HG02973 (cell line): ENCODE results near the gene PPM1H.
"Not testable (repeated sequence)": the region's sequence is repeated elsewhere in the genome, so short reads cannot be mapped to it uniquely, and the experiment has no call there.

Source experiments
- ATAC-seq: cut with Tn5 transposase; IDR thresholded peaks from one replicate; pipeline ENCODE4 v1.9.1; 2021; ENCODE audit warnings: moderate library complexity; ENCODE audit not compliant: unreplicated experiment

The PPM1H gene

DNA sequence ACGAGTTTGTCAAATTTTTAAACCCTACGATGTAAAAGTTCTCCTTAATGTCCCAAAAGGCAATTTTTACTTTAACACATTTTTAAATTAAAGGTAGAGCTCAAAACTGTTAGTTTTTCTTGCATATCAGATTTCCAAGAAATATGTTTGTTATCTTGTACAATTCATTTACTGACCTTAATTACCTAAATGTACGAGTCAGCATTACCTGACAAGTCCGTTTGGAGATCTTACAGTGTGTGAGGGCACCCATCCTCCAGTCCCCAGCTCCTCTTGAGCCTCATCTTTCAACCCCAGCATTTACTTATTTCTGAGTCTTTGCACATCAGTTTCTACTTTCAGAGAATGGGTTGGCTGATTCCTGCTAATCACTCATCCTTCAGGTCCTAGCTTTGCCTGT lies 23.7 kb downstream of the PPM1H start:
- no peak for ATAC-seq

DNA sequence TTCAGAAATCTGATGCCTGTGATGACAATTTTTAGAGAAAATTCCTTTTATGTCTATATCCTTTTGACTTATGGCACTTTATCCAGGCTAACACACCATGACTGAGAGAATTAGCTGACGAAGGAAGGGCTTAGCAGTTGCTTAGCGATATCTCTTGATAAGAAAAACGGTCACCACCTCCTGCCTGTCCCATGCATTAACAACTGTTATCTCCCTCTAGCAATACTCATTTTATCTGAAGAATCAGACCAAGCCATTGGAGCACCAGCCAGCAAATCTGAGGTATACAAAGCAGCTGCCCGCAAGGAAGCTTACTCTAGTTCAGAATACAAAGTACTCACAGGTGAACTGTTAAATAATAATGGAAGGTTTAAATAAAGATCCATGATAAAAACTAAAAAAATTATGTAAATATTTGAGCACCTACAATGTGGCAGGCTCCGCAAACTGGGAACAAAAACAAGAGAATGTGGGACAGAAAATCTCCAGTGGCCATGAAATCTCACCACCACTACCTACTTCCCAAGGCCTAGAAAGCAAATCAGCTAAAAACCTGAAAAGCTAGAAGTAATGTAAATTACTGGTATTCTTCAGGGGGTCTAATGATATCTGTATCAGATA lies 24.3 kb downstream of the PPM1H start:
- no peak for ATAC-seq

DNA sequence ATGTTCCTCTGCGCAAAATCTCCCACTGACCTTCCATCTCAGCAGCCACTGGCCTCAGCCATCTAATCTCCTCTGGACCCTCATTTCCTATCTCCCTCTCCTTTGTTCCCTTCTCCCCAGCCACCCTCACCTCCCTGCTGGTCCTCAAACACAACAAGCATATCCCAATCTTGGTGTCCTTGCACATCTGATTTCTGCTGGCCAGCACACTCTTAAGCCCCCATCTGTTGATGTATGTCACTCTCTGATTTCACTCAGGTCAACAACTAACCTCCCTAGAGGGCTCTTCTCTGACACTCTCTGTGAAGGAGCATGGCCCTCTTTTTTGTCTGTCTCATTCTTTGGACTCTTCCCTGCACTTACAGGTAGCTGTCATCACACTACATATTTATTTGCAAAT lies 25.6 kb downstream of the PPM1H start:
- no peak for ATAC-seq

DNA sequence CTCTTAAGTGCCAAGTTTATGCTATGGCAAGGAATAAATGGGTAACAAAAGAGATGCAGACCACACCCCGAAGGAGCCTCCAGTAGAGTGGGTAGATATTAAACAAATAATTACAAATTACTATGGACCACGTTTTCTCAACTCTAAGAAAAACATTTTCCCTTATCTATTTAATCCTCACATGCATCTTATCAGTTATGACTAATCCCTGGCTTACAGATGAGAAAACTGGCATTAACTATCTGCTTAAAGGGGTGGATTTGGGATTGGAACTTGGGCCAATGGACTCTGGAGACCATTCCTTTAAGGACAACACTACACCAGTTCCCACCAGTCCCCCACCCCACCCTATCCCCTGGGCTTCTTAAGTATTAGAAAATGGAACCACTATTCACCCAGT lies 26.3 kb downstream of the PPM1H start:
- no peak for ATAC-seq

DNA sequence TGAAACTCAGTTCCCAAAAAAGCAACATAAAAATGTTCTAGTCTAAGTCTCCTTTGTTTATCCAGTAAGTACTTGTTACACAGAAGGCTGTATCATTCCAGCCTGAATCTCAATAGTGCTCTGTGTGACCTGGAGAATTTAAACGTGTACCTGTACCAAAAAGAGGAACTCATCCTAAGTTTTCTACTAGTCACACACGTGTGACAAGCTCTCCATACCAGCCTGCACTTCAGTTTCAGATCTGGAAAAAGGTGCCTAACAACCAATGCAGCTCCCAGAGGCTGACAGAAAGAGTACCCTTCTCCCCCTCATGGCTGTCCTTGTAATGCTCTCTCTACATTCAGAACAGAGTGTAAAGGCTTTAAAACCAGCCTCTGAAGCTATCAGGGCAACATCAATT lies 27.4 kb downstream of the PPM1H start:
- ATAC-seq, result no peak

DNA sequence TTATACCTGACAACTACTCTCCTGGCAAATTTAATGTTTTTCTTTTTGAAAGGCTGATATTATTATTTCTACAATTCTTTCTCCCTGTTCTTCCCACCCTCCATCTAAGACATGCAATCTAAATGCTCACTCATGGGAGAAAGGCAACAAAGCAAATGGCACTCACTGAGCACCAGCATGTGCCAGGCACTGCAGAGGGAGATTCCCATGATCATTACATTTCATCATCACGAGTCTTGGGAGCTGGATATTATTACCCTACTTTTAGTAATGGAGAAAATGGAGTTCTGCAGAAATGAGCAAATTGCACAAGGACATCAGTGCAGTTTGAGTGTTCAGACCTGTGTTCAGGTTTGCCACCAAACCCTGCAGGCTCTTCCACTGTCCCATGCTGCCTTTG lies 27.9 kb downstream of the PPM1H start:
- ATAC-seq, result no peak

DNA sequence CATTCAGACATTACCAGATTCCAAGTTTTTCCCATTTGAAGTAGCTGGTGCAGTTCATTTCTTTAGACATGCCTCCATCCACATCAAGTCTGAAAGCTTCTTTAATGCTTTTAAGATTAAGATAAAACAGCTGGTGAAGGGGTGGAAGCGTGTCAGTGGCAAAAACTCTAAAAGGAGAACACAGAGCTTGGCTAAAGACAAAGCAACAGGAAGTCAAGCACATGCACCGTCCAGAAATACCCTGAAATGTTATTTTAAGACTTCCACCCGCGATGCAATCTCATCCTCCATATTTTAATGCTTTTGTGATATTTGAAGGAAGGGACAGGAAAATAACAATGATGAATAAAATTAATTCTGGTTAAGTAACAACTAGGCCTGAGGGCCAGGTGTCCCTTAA lies 31.8 kb downstream of the PPM1H start:
- no peak for ATAC-seq

DNA sequence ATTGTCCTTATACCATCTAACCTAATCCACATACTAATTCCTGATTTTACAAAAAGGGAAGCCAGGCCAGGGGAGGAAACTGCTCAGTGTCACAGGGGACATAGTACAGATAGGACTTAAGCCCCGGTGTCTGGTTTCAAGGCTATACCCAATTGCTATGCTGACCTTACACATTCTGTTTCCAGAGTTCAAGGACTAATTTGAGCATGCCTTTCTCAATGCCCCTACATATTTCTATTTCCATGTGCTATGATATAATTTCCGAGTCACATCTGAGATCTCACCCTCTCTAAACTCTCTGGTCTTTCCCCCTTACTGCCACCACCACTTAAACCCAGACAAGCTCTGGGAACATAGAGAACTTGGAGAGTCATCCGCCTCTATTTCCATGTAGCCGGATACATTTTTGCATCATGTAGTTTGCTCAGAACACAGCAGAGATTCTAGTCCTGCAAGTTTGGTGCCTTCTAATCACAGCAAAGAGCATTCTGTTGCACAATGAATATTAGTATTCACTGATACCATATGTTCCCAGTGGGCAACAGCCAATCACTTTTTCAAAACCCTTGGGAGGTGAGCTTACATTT lies 34.2 kb downstream of the PPM1H start:
- no peak for ATAC-seq

DNA sequence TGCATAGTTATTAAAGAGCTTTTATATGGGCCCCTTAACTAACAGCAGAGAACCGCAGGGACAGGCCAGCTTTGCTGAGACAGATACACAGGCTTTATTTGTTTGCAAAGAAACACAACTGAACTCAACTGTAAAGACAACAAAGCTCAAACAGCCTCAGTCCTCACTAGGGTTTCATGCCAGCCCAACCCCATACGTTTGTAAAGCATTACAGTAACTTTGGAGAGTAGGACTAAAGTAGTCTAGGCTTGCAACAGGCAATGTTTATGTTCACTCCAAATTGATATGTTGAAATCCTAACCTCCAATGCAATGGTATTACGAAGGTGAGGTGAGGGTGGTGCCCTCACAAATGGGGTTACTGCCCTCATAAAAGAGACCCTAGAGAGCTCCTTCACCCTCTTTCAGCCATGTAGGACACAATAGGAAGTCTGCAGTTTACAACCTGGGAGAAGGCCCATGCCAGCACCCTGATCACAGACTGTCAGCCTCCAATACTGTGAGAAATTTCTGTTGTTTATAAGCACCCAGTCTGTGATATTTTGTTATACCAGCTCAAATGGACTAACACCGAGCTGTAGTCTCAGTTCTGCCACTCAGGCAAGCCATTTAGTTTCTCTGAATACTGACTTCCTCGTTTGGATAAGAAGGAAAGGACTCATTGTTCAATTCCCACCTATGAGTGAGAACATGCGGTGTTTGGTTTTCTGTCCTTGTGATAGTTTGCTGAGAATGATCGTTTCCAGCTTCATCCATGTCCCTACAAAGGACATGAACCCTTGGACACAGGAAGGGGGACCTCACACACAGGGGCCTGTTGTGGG lies 35.2 kb downstream of the PPM1H start:
- ATAC-seq, result no peak

DNA sequence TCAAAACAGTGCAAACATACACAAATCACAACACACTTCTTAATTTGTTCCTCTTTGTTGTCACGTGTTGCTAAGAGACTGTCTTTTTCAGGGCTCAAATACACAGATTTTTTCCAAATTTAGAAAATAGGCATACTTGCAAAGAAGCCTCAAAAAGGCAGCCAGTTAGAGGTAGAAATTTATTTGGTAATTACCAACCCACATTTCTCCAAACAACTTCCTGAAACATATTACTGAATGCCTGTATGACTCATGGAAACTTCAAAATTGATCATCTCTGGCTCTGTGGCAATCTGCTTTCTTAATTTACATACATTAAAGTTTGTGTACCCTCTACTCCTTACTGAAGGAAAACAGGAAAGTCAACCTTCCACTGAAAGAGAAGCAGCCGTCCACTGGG lies 36.4 kb downstream of the PPM1H start:
- no peak for ATAC-seq

DNA sequence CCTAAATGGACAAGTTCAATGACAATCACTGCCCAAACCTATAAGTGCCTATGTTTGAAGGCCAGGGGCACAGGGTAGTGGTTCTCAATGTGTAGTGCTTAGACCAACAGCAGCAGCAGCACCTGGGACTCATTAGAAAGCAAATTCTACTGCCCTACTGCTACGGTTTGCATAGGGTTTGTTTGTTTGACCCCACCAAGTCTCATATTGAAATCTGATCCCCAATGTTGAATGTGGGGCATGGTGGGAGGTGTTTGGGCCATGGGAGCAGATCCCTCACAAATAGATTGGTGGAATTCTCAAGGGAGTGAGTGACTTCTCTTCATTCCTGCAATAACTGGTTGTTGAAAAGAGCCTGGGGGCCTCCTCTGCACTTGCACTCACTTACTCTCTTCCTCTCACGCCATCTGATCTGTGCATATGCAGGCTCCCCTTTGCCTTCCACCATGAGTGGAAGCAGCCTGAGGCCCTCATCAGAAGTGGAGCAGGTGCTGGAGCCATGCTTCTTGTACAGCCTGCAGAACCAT lies 39.5 kb downstream of the PPM1H start:
- no peak for ATAC-seq

DNA sequence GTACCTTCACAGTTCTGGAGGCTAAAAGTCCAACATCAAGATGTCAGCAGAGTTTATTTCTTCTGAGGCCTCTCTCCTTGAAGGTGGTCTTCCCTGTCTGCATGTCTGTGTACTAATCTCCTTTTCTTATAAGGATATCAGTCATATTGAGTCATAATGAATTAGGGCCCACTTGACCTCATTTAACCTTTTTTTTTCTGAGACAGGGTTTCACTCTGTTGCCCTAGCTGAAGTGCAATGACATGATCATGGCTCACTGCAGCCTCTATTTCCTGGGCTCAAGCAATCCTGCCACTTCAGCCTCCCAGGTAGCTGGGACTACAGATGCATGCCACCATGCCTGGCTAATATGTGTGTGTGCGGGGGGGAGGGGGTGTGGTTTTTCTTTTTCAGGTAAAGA lies 41.7 kb downstream of the PPM1H start:
- no peak for ATAC-seq

DNA sequence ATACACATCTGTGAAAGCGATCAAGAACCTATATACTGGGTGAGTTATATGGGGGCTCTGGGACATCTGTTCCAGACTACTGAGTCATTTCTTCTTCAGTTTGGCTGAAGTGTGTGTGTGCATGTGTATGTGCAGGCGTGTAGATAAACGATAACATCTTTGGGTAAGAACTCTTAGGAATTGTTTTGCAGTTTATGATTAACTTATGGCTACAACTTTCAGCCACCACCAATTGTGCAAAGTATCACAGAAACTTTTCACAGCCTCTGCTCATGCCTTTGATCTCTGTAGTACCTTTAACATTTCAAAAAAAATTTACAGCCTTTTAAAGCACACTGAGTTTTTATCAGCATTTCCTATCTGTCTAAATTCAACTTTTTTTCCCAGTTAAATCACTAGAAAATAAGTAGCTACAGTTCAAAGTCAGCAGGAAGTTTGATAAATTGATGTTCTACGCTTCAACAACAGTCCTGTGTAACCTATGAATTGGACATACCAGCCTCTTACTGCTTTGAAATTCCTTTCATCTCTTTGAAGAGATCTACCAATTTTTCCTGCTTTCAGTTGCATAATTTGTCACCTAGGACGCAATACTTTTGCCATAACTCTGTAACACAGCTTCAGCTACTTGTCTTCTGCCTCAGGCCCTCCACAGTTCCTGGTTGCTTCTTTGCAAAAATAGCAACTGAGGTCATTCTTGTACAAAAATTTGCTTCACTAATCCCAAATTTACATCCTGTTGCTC lies 43.0 kb downstream of the PPM1H start:
- no peak for ATAC-seq

DNA sequence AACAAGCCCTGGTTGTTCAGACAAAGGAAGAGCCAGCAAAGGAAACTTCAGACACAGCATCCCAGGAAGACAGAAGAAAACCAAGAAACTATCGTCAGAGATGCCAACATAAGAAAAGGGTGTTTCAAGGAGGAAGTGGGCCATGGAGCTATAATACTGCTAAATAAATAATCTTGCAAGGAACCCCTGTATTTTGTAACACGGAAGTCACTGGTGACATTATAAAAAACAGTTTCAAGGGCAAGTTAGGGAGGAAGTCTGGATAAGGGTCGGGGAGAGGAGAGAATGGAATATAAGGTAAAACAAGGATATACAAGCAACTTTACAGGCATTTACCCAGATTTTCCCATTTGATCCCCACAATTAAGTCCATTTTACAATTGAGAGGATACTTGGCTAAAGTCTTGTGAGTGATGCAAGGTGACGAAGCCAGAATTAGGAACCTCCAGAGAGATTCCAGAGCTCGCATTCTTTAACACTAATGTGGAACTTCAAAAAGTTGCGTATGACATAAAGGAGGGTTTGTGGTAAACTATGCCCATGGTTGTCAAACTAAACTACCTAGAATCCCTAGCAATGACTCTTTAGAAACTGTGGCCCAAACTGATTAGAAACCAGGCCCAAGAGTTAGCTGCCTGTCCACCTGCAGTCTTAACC lies 46.4 kb downstream of the PPM1H start:
- no peak for ATAC-seq

DNA sequence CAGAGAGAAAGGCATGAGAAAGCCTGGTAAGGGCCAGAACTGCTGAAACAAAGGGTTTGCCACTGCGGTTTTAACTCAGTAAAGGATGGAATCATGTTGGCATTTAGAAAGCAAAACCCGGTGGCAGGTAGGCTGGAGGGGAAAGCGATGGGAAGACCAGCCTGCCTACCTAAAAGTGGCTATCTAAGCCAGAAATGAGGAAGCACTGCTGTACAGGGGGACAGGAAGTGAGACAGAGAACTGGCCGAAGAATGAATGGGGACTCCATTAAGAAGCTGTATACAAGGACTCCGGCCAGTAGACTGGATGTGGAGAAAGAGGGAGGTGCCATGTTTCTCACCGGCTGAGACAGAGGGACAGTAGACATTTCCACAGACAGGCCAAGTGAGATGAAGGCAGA lies 48.2 kb downstream of the PPM1H start:
- ATAC-seq, result no peak

DNA sequence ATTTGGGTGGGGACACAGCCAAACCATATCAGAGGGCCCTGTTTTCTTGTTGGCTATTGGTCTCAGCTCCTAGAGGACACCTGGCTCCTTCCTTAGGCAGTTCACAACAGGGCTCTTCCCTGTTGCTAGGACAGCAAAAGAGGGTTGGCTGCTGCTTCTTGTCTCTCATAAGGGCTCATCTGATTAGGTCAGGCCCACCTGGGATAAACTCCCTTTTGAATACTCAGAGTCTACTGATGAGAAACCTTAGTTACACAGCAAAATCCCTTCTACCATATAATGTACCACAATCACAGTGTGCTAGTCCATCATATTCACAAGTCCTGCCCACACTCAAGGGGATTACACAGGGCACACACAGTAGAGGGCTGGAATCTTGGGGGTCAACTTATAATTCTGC lies 49.7 kb downstream of the PPM1H start:
- no peak for ATAC-seq

DNA sequence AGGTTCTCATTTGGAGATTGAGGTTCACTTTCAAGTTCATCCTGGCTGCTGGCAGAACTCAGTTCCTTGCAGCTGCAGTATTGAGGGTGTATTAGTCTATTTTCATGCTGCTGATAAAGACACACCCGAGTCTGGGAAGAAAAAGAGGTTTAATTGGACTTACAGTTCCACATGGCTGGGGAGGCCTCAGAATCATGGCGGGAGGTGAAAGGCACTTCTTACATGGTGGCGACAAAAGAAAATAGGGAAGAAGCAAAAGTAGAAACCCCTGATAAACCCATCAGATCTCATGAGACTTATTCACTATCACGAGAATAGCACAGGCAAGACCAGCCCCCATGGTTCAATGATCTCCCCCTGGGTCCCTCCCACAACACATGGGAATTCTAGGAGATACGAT lies 50.1 kb downstream of the PPM1H start:
- ATAC-seq, result not testable (repeated sequence)

DNA sequence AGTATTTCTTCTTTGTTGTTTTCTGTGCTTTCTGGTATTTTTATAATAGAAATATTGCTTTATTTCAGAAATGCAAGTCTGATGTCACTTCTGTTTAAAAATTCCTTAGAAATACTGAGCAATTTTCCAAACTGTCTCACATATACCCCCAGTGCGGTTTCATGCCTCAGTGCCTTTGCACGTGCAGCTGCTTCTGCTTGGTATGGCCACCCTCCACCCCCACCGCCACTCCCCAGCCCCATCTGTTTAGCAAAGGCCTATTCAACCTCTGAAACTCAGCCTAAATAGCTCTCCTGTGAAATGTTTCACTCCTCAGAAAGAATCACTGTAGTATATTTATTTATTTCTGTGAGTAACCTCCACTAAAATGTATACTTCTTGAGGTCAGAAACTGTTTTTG lies 52.3 kb downstream of the PPM1H start:
- no peak for ATAC-seq

DNA sequence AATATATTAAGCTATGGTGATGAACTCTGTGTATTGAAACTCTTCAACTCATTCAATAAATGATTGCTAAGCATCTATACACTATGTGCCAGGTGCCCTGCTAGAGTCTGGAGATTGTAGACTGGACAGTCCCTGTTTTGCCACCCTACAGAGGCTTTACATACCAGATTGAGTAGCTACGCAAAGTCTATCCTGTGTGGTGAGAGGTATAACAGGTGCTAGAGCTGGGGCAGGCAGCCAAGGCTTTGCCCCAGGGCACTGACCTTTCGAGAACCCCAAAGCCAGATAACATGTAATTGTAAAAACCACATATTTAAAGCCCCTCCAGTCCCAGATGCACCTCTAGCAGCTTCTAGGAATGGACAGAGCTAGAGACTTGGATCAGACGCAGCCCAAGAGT lies 52.8 kb downstream of the PPM1H start:
- no peak for ATAC-seq

DNA sequence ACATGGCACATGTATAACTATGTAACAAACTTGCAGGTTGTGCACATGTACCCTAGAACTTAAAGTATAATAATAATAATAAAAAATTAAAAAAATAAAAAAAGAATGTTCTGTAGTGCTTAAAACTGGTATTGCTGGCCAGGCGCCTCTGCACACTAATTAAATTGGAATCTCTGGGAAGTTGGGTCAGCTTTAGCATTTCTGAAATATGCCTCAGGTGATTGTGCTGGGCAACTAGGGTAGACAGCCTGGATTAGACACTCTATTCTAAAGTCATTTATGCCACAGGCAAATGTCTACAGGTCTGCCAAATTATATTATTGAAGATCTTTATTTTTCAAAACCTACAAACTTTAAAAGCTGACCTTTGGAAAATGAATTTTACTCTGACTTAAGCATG lies 55.3 kb downstream of the PPM1H start:
- ATAC-seq, result no peak

DNA sequence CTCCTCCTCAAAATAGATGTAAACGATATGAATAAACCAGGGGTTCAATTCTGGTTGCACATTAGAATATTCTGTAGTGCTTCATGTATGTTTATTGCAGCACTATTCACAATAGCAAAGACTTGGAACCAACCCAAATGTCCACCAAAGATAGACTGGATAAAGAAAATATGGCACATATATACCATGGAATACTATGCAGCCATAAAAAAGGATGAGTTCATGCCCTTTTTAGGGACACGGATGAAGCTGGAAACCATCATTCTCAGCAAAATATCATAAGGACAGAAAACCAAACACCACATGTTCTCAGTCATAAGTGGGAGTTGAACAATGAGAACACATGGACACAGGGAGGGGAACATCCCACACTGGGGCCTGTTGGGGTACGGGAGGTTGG lies 55.7 kb downstream of the PPM1H start:
- not testable (repeated sequence) for ATAC-seq
